Sigmoid colon (tissue), 7 donors: Measurements from ENCODE around the gene CLDN2. TPM values are rescaled to one million over a fixed set of nuclear protein-coding genes. Genes with fewer than 3 reads are reported as not detected.

Source experiments
- DNase-seq: peaks from one replicate; pipeline ENCODE4 v3.0.0-alpha.2; 2019
- H3K27ac ChIP-seq, 4 donors: fragments of 200-600 bp; sonication (generic); one replicate each; pipeline ENCODE4 v1.5.1; 2016 to 2019; ENCODE audit warnings: mild to moderate bottlenecking in 1 of 4
- H3K27me3 ChIP-seq, 3 donors: fragments of 200-600 bp; sonication (generic); one replicate each; pipeline ENCODE4 v1.5.1; 2019; ENCODE audit warnings: mild to moderate bottlenecking in 1 of 3
- H3K36me3 ChIP-seq, 4 donors: fragments of 200-600 bp; sonication (generic); one replicate each; pipeline ENCODE4 v1.5.1; 2016 to 2019
- H3K4me1 ChIP-seq, 4 donors: fragments of 200-600 bp; sonication (generic); one replicate each; pipeline ENCODE4 v1.5.1; 2017 to 2019
- H3K4me3 ChIP-seq, 4 donors: fragments of 200-600 bp; sonication (generic); one replicate each; pipeline ENCODE4 v1.5.1; 2017 to 2019; ENCODE audit warnings: mild to moderate bottlenecking in 2 of 4, moderate library complexity in 1 of 4
- H3K9me3 ChIP-seq, 4 donors: fragments of 200-600 bp in 3 of 4; sonication (generic) in 3 of 4; one replicate each; pipeline versions ENCODE4 v1.5.1 to v1.6.1; 2013 to 2019
- CTCF ChIP-seq, 4 experiments: fragments of 450-650 bp in 3 of 4; fragments of 200-600 bp in 1 of 4; IDR thresholded peaks; one replicate each; pipeline ENCODE4 v1.5.1; 2016 to 2019; ENCODE audit warnings: antibody characterized with exemption in 4 of 4, mild to moderate bottlenecking in 3 of 4, moderate library complexity in 2 of 4
- EP300 ChIP-seq, 4 donors: sonication (generic); formaldehyde crosslinking; IDR thresholded peaks; one replicate each; pipeline ENCODE4 v1.6.1; 2017; ENCODE audit warnings: antibody characterized with exemption in 4 of 4
- POLR2A ChIP-seq, 2 donors: fragments of 450-650 bp; IDR thresholded peaks; one replicate each; pipeline ENCODE4 v1.6.1; 2016; ENCODE audit warnings: antibody characterized with exemption in 2 of 2, mild to moderate bottlenecking in 2 of 2, moderate library complexity in 2 of 2
- POLR2AphosphoS5 ChIP-seq, 4 donors: sonication (generic); formaldehyde crosslinking; IDR thresholded peaks; one replicate each; pipeline ENCODE4 v1.6.1; 2017; ENCODE audit warnings: antibody characterized with exemption in 4 of 4
- WGBS, 2 donors: extraction: QIAGEN DNeasy Blood & Tissue Kit; methylation state at CpG; one replicate each; pipeline ENCODE4 v1.1.7; 2013; 5-methylcytosine and 5-hydroxymethylcytosine counted together
- intact Hi-C: fragments of 100-400 bp; cut with DNase I; formaldehyde crosslinking; loops from one replicate; pipeline ENCODE4 v1.15.1; 2023
- polyA plus RNA-seq, 3 donors: library from polyadenylated mRNA; stranded (reverse); fragments of 200-250 nt; gene quantifications; one replicate each; pipeline ENCODE4 v1.2.3, GENCODE V29; 2013
- total RNA-seq, 4 donors: library from RNA; depleted of rRNA; stranded (reverse); fragments of >200 nt; gene quantifications; one replicate each; pipeline ENCODE4 v1.1.0, GENCODE V29; 2016
- donor health status: healthy with polysubstance abuse.
- donor health status: Bipolar disorder and iron deficiency.
- donor health status: healthy.

Gene CLDN2
- total and polyA plus RNA-seq, 7 donors: 0.60 to 3.6 TPM; not detected in 5

GRCh38 chrX:106973433-106974149, 53.4 kb downstream of the CLDN2 start:
- H3K27me3 ChIP-seq: peaks cover 0 to 3% (median 0%) of the 10 kb centered on the region in 3 donors
- WGBS, 2 donors: 53 to 76% methylated on average over 5 of the region's 5 CpGs
- H3K4me3 ChIP-seq: no peak overlapping the region
- no peaks in the 10 kb centered on the region for H3K4me1 ChIP-seq
- H3K9me3 ChIP-seq: no peaks in the 10 kb centered on the region
- no peaks in the 10 kb centered on the region for H3K36me3 ChIP-seq
- DNase-seq: no peak
- no peak for TF ChIP-seq EP300 (IDR thresholded peaks at IDR 0.05)
- no peak for TF ChIP-seq POLR2AphosphoS5 (IDR thresholded peaks at IDR 0.05)
- no peak for TF ChIP-seq CTCF (IDR thresholded peaks at IDR 0.05)
- H3K27ac ChIP-seq: no peak overlapping the region
- intact Hi-C loops: no loop called here

GRCh38 chrX:106976416-106976815, 56.2 kb downstream of the CLDN2 start:
- Histone ChIP-seq H3K4me3 (no peak overlapping the region), H3K27ac (no peak overlapping the region), H3K27me3 (no peaks in the 10 kb centered on the region), H3K4me1 (no peaks in the 10 kb centered on the region), H3K36me3 (no peaks in the 10 kb centered on the region), H3K9me3 (no peaks in the 10 kb centered on the region)
- DNase-seq: no peak
- intact Hi-C loops: no loop called here
- WGBS, 2 donors: 71 to 83% methylated on average over 3 of the region's 3 CpGs
- TF ChIP-seq POLR2A (IDR thresholded peaks at IDR 0.05): no peak
- TF ChIP-seq POLR2AphosphoS5 (IDR thresholded peaks at IDR 0.05): no peak
- TF ChIP-seq EP300 (IDR thresholded peaks at IDR 0.05): no peak
- no peak for TF ChIP-seq CTCF (IDR thresholded peaks at IDR 0.05)

Other genes starting within 250 kb of the CLDN2 start
- gene RNF128, start 193.7 kb upstream of the CLDN2 start, total RNA-seq: under 1 TPM in 1 of 4 donors, not detected in 3; 0.36 TPM
- 10 to 100 TPM in 1 of 3 donors, 1 to 10 TPM in 2; 4.4 to 10.5 (median 4.8) TPM for gene RNF128, start 193.7 kb upstream of the CLDN2 start, polyA plus RNA-seq
- gene TBC1D8B, start 117.7 kb upstream of the CLDN2 start, total RNA-seq: 1 to 10 TPM; 4.5 to 9.4 (median 5.7) TPM
- 1 to 10 TPM; 3.3 to 5.3 (median 3.6) TPM for gene TBC1D8B, start 117.7 kb upstream of the CLDN2 start, polyA plus RNA-seq
- gene RIPPLY1, start 17.1 kb upstream of the CLDN2 start, total RNA-seq: not detected
- gene RIPPLY1, start 17.1 kb upstream of the CLDN2 start, polyA plus RNA-seq: under 1 TPM in 1 of 3 donors, not detected in 2; 0.09 TPM
- gene MORC4, start 79.8 kb downstream of the CLDN2 start, total RNA-seq: 10 to 100 TPM in 3 of 4 donors, 1 to 10 TPM in 1; 9.3 to 13.0 (median 11.5) TPM
- gene MORC4, start 79.8 kb downstream of the CLDN2 start, polyA plus RNA-seq: 1 to 10 TPM; 5.8 to 7.2 (median 6.0) TPM
- 10 to 100 TPM; 16.9 to 28.2 (median 21.9) TPM for gene RBM41, start 198.4 kb downstream of the CLDN2 start, total RNA-seq
- 1 to 10 TPM; 4.8 to 7.3 (median 7.2) TPM for gene RBM41, start 198.4 kb downstream of the CLDN2 start, polyA plus RNA-seq